PC-3 (cell line): ENCODE results near the gene CLDN20. TPM values are rescaled to one million over a fixed set of nuclear protein-coding genes. Genes with fewer than 3 reads are reported as not detected.

Experiments used
- ATAC-seq: fragments of 200-7000 bp; cut with Tn5 transposase; 2 replicates; pipeline ENCODE4 v1.9.1; 2020; ENCODE audit warnings: mild to moderate bottlenecking, moderate library complexity
- BruUV-seq: library from RNA; stranded (reverse); fragments of 400-500 nt; replicated peaks from 2 replicates; lab custom pipeline; 2021; lab: Mats Ljungman, UMichigan
- CTCF ChIA-PET: fragments of 300-600 bp; sonication (Branson Sonifier 250); formaldehyde crosslinking; loops from one replicate; lab custom pipeline; 2022; ENCODE audit warnings: antibody characterized with exemption; lab: Charles Lee
- POLR2A ChIA-PET: fragments of 300-600 bp; sonication (Branson Sonifier 250); formaldehyde crosslinking; loops from one replicate; lab custom pipeline; 2022; ENCODE audit warnings: antibody characterized with exemption; ENCODE audit not compliant: unreplicated experiment; lab: Charles Lee
- DNase-seq: peaks from one replicate; pipeline ENCODE4 v3.0.0-alpha.2; 2015
- H2AFZ ChIP-seq: fragments of 300-600 bp; sonication (generic); 2 replicates; pipeline ENCODE4 v1.6.0; 2016; ENCODE audit warnings: antibody characterized with exemption, low read length
- H3F3A ChIP-seq: fragments of 300-600 bp; sonication (generic); one replicate; pipeline ENCODE4 v1.6.0; 2017; ENCODE audit warnings: antibody characterized with exemption, low read length, control low read depth, mild to moderate bottlenecking; ENCODE audit not compliant: unreplicated experiment
- H3K27ac ChIP-seq: fragments of 300-600 bp; sonication (generic); 2 replicates; pipeline ENCODE4 v1.5.1; 2016; ENCODE audit warnings: mild to moderate bottlenecking, low read length
- H3K27me3 ChIP-seq: fragments of 300-600 bp; sonication (generic); 2 replicates; pipeline ENCODE4 v1.6.1; 2016; ENCODE audit warnings: low read length, mixed read lengths
- H3K36me3 ChIP-seq: fragments of 300-600 bp; sonication (generic); 2 replicates; pipeline ENCODE4 v1.6.1; 2016; ENCODE audit warnings: low read depth, mixed run types, low read length, mixed read lengths
- H3K4me1 ChIP-seq: fragments of 300-600 bp; sonication (generic); 2 replicates; pipeline ENCODE4 v1.5.1; 2016; ENCODE audit warnings: low read length; ENCODE audit not compliant: insufficient read depth
- H3K4me2 ChIP-seq: fragments of 300-600 bp; sonication (generic); 2 replicates; pipeline ENCODE4 v1.6.0; 2016; ENCODE audit warnings: low read length
- H3K4me3 ChIP-seq: fragments of 300-600 bp; sonication (generic); 2 replicates; pipeline ENCODE4 v1.5.1; 2016; ENCODE audit warnings: mild to moderate bottlenecking, low read length, mixed read lengths
- H3K79me2 ChIP-seq: fragments of 300-600 bp; sonication (generic); 2 replicates; pipeline ENCODE4 v1.6.1; 2017; ENCODE audit warnings: low read length, mixed read lengths
- H3K9ac ChIP-seq: fragments of 300-600 bp; sonication (generic); 2 replicates; pipeline ENCODE4 v1.6.0; 2016; ENCODE audit warnings: mild to moderate bottlenecking, low read length
- H3K9me2 ChIP-seq: fragments of 300-600 bp; sonication (generic); replicated peaks from 2 replicates; pipeline ENCODE4 v1.6.1; 2016; ENCODE audit warnings: mixed run types, low read length, mixed read lengths
- H3K9me3 ChIP-seq: fragments of 300-600 bp; sonication (generic); 2 replicates; pipeline ENCODE4 v1.6.1; 2016; ENCODE audit warnings: low read length, mixed read lengths
- H4K20me1 ChIP-seq: fragments of 300-600 bp; sonication (generic); 2 replicates; pipeline ENCODE4 v1.6.1; 2016; ENCODE audit warnings: low read length, mixed read lengths
- EZH2 ChIP-seq: fragments of 300-600 bp; sonication (generic); IDR thresholded peaks from one replicate; pipeline ENCODE4 v1.6.1; 2017; ENCODE audit warnings: antibody characterized with exemption, mild to moderate bottlenecking, low read length; ENCODE audit not compliant: unreplicated experiment
- EZH2phosphoT487 ChIP-seq: fragments of 300-600 bp; sonication (generic); IDR thresholded peaks from 2 replicates; pipeline ENCODE4 v1.6.1; 2018; ENCODE audit warnings: mild to moderate bottlenecking, antibody characterized with exemption, low read length, borderline replicate concordance
- intact Hi-C: fragments of 100-400 bp; cut with micrococcal nuclease; formaldehyde crosslinking; loops from 2 replicates; pipeline ENCODE4 v1.9.0; 2023
- total RNA-seq: library from RNA; depleted of rRNA; stranded (reverse); fragments of >200 nt; gene quantifications from 2 replicates; pipeline ENCODE4 v1.2.3, GENCODE V29; 2014
- TF ChIP-seq, protein P1 (sequence below): fragments of 300-600 bp; sonication (generic); conservative IDR thresholded peaks from 2 replicates; pipeline ENCODE4 v1.5.1; 2017; ENCODE audit warnings: antibody characterized with exemption, low read depth, mild to moderate bottlenecking, low read length

The CLDN20 gene
- total RNA-seq, 1 experiment from 2014 or later = not detected

GRCh38 chr6:155252581-155252980 lies 11.2 kb upstream of the CLDN20 start:
- no peaks in the 10 kb centered on the region for H3K36me3 ChIP-seq
- H3K9ac ChIP-seq = no peak overlapping the region

DNA sequence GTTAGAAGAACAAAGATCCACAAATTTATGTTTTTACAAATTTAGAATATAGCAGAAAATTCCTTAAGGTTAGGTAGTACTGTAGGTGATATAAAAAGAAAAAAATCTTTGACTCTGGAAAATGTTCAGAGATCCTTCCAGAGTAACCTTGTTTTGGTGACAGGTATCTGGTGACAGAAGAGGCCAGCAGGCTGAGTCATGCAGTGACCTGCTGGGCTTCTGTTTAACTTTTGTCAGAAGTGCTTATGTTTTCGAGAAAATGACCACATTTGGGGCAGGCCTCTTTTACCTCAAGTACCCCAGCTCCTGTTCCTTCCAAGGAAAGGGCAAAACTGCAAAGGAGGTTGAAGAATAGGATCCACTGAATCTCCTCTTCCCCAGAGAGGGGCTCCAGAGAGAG lies 10.5 kb upstream of the CLDN20 start:
- TF ChIP-seq, protein P1, sequence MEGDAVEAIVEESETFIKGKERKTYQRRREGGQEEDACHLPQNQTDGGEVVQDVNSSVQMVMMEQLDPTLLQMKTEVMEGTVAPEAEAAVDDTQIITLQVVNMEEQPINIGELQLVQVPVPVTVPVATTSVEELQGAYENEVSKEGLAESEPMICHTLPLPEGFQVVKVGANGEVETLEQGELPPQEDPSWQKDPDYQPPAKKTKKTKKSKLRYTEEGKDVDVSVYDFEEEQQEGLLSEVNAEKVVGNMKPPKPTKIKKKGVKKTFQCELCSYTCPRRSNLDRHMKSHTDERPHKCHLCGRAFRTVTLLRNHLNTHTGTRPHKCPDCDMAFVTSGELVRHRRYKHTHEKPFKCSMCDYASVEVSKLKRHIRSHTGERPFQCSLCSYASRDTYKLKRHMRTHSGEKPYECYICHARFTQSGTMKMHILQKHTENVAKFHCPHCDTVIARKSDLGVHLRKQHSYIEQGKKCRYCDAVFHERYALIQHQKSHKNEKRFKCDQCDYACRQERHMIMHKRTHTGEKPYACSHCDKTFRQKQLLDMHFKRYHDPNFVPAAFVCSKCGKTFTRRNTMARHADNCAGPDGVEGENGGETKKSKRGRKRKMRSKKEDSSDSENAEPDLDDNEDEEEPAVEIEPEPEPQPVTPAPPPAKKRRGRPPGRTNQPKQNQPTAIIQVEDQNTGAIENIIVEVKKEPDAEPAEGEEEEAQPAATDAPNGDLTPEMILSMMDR = no peak
- TF ChIP-seq EZH2 (no peak), EZH2phosphoT487 (no peak)
- H2AFZ ChIP-seq = no peak overlapping the region
- no peaks in the 10 kb centered on the region for H3K9me2 ChIP-seq
- ChIA-PET CTCF (no interaction called here), POLR2A (no interaction called here)
- DNase-seq (no peak), ATAC-seq (peak; percentile 33; the same call in 1 of the 2 replicates)
- H3K4me3 ChIP-seq = no peak overlapping the region
- intact Hi-C loops = no loop called here
- H3K4me1 ChIP-seq = peaks cover 6% of the 10 kb centered on the region
- H3K9ac ChIP-seq = no peak overlapping the region
- H3F3A ChIP-seq = no peaks in the 10 kb centered on the region
- H3K79me2 ChIP-seq = no peaks in the 10 kb centered on the region
- H3K4me2 ChIP-seq = no peak overlapping the region
- no peaks in the 10 kb centered on the region for H4K20me1 ChIP-seq
- no TSS peak for BruUV-seq
- H3K9me3 ChIP-seq = no peaks in the 10 kb centered on the region
- no peaks in the 10 kb centered on the region for H3K36me3 ChIP-seq
- no peaks in the 10 kb centered on the region for H3K27me3 ChIP-seq
- no peak overlapping the region for H3K27ac ChIP-seq

More at GRCh38 chr6:155252581-155252980, 11.2 kb upstream of the CLDN20 start:
- H3K9me2 ChIP-seq = no peaks in the 10 kb centered on the region
- ChIA-PET POLR2A (no interaction called here), CTCF (no interaction called here)
- TF ChIP-seq, protein P1 = no peak
- TF ChIP-seq EZH2 (no peak), EZH2phosphoT487 (no peak)
- no peaks in the 10 kb centered on the region for H4K20me1 ChIP-seq
- peaks cover 6% of the 10 kb centered on the region for H3K4me1 ChIP-seq
- H3K79me2 ChIP-seq = no peaks in the 10 kb centered on the region
- no peak overlapping the region for H2AFZ ChIP-seq
- H3K4me3 ChIP-seq = no peak overlapping the region
- ATAC-seq = no peak
- no peak for DNase-seq
- no peaks in the 10 kb centered on the region for H3K27me3 ChIP-seq
- BruUV-seq = no TSS peak
- H3F3A ChIP-seq = no peaks in the 10 kb centered on the region
- no peak overlapping the region for H3K4me2 ChIP-seq
- no peak overlapping the region for H3K27ac ChIP-seq
- H3K9me3 ChIP-seq = no peaks in the 10 kb centered on the region
- intact Hi-C loops = no loop called here

DNA sequence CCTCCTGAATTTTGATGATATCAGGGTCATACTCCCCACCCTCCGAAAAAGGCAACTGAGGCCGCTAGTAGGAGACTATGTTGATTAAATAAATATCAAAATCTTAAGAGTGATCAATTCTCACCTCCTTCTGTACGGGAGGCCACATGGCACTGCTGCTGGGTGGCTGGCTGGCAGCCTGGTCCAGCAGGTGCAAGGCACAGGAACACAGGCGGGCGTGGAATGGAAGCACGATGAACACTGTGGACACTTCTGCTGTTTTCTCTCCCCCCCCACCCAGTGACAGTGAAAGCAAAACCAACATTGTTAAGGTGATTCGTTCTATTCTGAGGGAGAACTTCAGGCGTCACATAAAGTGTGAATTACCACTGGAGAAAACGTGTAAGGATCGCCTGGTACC lies 9.7 kb upstream of the CLDN20 start:
- BruUV-seq = no TSS peak
- H3K36me3 ChIP-seq = no peaks in the 10 kb centered on the region; the same call in 1 of the 2 replicates
- H2AFZ ChIP-seq = no peak overlapping the region
- no peak for TF ChIP-seq EZH2phosphoT487
- no peaks in the 10 kb centered on the region for H3K9me3 ChIP-seq
- H3K4me1 ChIP-seq = peaks cover 6% of the 10 kb centered on the region
- no peaks in the 10 kb centered on the region for H4K20me1 ChIP-seq
- DNase-seq = no peak
- no peaks in the 10 kb centered on the region for H3K27me3 ChIP-seq
- H3K4me3 ChIP-seq = no peak overlapping the region
- H3K9ac ChIP-seq = no peak overlapping the region
- no peaks in the 10 kb centered on the region for H3K79me2 ChIP-seq
- ChIA-PET POLR2A (no interaction called here), CTCF (no interaction called here)
- no peak overlapping the region for H3K27ac ChIP-seq
- no peak for ATAC-seq
- intact Hi-C loops = no loop called here
- no peaks in the 10 kb centered on the region for H3K9me2 ChIP-seq
- no peak overlapping the region for H3K4me2 ChIP-seq
- no peaks in the 10 kb centered on the region for H3F3A ChIP-seq
